ENCODE measurements around the gene CHD2.

DNA sequence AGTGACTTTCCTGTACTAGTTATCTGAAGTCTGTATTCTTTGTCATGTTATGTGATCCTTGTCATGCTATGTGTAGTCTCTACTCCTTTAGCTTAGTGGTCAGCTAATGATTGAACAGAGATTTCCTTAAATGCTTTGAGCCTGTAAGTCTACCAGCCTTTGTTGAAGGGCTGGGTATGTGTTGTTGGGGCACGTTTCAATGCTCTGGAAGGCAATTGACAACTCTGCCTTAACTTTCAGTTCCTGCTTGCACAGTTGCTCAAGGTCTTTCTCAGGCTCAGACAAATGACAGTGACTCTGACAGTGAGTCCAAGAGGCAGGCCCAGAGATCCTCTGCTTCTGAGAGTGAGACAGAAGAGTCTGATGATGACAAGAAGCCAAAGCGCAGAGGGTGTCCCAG is 89.3 kb downstream of the CHD2 start:
- TF ChIP-seq, protein P1, sequence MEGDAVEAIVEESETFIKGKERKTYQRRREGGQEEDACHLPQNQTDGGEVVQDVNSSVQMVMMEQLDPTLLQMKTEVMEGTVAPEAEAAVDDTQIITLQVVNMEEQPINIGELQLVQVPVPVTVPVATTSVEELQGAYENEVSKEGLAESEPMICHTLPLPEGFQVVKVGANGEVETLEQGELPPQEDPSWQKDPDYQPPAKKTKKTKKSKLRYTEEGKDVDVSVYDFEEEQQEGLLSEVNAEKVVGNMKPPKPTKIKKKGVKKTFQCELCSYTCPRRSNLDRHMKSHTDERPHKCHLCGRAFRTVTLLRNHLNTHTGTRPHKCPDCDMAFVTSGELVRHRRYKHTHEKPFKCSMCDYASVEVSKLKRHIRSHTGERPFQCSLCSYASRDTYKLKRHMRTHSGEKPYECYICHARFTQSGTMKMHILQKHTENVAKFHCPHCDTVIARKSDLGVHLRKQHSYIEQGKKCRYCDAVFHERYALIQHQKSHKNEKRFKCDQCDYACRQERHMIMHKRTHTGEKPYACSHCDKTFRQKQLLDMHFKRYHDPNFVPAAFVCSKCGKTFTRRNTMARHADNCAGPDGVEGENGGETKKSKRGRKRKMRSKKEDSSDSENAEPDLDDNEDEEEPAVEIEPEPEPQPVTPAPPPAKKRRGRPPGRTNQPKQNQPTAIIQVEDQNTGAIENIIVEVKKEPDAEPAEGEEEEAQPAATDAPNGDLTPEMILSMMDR (IDR thresholded peaks at IDR 0.05; ENCODE audit: low read depth, low read length, poor library complexity, severe bottlenecking), result no peak
- no peak for TF ChIP-seq EZH2phosphoT487 (IDR thresholded peaks at IDR 0.05; ENCODE audit: borderline replicate concordance, low read length)
